Fibroblast of peridontal ligament (primary cell): ENCODE data around the gene EID3.
"Not testable (repeated sequence)": the region's sequence is repeated elsewhere in the genome, so short reads cannot be mapped to it uniquely, and the experiment has no call there.

ENCODE experiments used
- DNase-seq: peaks from one replicate; pipeline ENCODE4 v3.0.0-alpha.2; 2010; ENCODE audit errors: extremely low read depth

Gene EID3

DNA sequence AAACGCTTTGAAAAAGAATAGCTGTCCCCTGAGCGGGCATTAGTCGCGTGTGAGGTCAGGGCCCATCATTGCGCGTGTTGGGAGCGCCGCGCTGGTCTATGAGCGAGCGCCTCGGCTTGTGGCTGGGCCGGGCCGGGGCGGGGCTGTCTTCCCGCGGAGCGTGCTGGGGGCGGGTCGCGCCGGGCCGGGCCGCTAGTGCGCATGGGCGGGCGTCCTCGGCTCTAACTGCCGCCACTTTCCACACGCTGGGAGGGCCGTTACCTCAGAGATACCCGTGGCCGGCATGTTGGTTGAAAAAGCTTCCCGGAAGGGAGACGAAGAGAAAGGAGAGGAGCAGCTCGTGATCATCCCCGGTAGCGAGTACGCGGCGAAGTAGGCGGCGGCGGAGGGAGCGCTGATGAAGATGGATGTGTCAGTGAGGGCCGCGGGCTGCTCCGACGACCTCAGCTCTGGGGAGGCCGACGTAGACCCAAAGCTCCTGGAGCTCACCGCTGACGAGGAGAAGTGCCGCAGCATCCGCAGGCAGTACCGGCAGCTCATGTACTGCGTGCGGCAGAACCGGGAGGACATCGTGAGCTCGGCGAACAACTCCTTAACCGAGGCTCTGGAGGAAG, at the start of gene EID3:
Gene EID3, plus strand, starts transcription at position 202 of the 614 bp plus-strand sequence. Its CDS starts 196 bp downstream, at position 398.
- peak; percentile 67 for DNase-seq

DNA sequence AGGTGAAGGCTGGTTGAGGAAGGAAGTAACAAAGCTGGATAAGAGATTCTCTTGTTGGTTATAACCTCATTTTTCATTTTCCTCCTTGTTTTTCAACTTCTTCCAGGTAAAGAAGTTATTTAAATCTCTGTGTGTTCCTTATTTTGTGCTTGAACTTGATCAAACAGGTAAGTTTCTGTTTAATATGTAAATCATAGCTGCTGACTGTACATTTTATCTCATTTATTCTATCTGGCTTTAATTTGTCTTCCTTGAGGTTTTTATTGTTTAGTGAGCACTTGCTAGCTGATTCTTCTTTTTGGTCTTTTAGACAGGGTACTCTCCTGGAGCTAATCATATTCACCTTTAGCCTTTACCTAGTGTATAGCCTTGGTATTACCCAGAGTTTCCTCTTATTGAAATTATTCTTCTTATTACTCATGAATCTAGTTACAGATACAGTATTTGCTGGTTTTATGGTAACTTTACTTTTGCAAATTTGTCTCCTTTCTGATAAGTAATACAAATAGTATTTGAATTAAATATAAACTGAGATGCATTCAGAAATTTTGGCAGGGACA, 45.5 kb upstream of the EID3 start:
- DNase-seq = no peak

GRCh38 chr12:104258476-104259067, 45.0 kb upstream of the EID3 start:
- DNase-seq = no peak

- no peak for DNase-seq
These were observed 40.5 kb upstream of the EID3 start for GRCh38 chr12:104263026-104263425.

DNA sequence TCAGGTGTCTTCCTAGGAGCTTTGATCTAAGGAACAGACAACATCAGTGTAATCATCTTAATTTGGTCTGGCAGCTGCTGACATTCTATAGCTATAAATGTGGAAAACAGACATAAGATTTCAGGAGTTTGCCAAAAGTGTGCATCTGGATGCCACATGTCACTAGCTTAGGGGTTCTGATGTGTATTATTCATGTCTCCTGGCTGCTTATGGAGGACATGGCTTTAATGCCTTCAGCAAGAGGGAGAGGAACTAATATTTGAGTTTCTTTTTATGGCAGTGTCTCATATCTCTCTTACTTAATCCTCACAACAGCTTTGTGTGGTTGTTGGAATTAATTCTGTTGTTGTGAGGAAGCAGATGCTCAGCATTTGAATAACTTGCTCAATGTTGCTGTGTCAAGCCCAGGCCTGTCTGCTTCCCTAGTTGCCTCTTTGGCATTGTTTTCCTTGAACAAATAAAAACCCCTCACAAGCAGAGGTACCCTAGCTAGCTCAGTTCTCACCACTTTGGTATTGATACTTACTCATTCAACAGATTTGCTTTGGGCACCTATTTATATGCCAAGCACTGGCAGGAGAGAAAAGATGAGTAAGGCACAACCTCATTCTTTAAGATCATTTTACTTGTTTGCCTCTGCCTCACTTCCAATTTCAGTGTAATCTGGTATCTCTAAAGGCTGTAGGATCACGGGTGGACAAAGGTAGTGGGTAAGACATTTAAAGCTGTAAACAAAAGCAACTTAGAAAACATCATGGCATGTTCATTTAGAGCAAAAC, 39.8 kb upstream of the EID3 start:
- peak; percentile 64 for DNase-seq

- not testable (repeated sequence) for DNase-seq
These were observed 38.1 kb upstream of the EID3 start for GRCh38 chr12:104265436-104265835.

- DNase-seq = no peak
These were observed 30.6 kb upstream of the EID3 start for GRCh38 chr12:104272938-104273337.

DNA sequence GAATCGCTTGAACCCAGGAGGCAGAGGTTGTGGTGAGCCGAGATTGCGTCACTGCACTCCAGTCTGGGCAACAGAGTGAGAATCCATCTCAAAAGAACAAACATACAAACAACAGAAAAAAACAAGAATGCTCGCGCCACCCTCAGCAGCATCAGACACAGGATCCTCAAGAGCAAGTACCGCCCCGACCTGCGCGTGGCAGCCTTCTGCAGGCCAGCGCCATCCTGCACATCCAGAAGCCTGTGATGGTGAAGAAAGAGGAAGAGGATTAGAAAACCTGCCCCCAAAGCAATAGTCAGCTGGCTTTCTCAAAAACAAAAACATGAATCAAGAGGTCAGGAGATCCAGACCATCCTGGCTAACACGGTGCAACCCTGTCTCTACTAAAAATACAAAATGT, 30.0 kb upstream of the EID3 start:
- DNase-seq = no peak

DNA sequence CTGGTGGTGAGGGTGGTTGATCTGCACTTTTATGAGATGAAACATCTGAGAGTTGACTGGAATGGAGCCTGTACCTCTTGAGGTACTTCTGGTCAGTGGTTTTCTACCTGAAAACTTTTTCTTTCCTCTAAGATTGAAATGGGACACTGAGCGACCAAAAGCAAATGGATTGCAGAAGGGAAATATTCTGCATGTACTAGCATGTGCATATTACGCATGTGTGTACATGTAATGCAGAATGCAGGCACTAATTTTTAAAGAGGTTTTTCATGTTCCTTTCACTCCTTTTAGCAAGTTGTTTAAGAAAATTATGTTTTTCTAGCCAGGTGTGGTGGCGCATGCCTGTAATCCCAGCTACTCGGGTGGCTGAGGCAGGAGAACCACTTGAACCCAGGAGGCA, 28.7 kb upstream of the EID3 start:
- no peak for DNase-seq

DNA sequence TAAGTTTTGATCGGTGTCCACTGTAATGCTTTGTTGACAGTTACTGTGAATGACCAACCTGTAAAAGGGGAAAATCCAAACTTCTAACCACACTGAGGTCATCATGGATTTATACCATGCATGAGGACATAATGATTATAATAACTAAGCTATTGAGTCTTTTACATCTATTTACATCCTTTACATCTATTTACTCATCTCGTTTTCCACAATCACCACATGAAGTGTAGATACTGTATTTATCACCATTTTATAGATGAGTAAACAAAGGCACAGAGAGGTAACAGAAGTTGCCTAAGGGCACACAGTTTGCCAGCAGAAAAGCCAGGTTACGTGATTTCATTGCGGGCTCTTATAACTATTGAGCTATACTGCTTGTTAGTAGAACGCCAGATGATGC, 27.9 kb upstream of the EID3 start:
- no peak for DNase-seq

DNA sequence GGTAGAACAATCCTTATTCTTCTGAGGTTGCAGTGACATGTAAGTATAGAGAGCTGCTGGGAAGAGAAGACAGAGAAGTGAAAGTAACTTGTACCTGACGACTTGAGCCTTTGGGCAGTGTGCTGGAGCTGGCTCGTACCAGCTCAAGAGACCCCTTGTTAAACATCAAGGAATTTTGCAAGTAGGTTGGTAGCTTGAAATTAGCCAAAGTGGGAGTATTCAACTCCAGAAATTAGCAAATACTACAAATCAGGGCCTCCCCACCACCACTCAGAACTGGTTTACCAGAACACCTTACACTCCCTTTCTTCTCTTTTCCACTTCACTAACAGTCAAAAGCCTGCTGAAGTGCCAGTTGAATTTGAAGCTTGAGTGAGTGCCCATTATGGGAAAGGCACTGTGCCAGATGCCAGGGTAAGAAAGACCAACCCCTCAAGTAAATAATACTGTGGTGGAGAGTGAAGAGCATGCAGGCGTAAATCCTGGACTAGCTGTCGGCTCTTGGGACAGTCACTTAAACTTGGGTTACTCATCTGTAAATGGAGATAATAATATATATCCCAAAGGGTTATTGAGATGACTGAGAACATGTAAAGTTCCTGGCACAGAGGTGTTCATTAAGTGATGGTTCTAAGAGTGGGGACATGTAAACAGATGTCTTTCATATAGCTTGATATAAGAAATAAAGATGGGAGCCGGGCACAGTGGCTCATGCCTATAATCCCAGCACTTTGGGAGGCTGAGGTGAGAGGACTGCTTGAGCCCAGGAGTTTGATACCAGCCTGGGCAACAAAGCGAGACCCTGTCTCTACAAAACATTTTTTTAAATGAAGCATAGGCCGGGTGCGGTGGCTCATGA, 27.0 kb upstream of the EID3 start:
- no peak for DNase-seq

GRCh38 chr12:104279164-104279563, 24.4 kb upstream of the EID3 start:
- peak; percentile 52 for DNase-seq

GRCh38 chr12:104280111-104280510, 23.4 kb upstream of the EID3 start:
- DNase-seq = no peak

DNA sequence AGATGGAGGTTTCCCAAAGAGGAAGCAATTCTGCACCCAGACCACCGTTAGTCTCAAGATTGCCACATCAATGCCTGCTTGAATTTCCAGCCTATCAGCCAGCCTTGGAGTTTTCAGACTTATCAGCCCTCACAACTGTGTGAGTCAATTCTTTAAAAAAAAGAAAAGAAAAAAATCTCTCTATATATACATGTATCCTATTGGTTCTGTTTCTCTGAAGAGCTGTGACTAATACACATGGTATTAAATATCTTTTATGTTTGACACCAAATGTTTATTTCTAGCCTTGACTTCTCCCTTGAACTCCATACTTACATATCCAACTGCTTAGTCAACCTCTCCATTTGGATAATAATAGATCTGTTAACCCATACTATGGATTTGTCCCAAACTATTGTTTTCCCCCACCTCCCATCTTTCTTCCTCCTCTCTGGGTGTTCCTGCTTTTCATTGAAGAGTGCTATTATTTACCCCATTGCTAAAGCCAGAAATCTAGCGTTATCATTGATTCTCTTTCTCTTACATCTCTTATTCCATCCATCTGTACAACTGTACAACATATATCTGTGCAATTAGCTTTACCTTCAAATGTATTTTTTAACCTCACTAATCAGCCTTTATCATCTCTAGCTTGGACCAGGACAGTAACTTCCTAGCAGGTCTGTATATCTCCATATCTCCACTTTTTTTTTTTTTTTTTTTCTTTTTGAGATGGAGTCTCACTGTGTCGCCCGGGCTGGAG, 22.7 kb upstream of the EID3 start:
- peak; percentile 96 for DNase-seq

GRCh38 chr12:104281636-104282035, 21.9 kb upstream of the EID3 start:
- DNase-seq = no peak

DNA sequence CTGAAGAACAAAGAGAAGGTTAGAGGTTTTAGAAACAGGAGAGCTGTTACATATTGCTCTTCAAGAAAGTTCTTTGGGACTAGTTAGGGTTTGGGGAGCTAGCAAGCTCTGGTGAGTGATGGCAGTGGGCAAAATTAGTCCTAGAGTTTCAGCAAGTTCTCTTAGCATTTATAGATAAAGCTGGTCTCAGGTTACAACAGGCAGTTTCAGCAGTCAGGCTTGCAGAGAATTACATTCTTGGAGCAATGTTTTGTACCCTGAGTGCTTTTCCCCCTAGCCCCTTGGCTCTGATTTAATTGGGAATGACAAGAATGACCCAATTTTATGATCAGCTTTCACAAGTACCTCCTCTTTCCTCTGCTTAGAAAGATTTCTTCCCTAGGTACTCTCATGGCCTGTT, 21.4 kb upstream of the EID3 start:
- DNase-seq = peak; percentile 65

DNA sequence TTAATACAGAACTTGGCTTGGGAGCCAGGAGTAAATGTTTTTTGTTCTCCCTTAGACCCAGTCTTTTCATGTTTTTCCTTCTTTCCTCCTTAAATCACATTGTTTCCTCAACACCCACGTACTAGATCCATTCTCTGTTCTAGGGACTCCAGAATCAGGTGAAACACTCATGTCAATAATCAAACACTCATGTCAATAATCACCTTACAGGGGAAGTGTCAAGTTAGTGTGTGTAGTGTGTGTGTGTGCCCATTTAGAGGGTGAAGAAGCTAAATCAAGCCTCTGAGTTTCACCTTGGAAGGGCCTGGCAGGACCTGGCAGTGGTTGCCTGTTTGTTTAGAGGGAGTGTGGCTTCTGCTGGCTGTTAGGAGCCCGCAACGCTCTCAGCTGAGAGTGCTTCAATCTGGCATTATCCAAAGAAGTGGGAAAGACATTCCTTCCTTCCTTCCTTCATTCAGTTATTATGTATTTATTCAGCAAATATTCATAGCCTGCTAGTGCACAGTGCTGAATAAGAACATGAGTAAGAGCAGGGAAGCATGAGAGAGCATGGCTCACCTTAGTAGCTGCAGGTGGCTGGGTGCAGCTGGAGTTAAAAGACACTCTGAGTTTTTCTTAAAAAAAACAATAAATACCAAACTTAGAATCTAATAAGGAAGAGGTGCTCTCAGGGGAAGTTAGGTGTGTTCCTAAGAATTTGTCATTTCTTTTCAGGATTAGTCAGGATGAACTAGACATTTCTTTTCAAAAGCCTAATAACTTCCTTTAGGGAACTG, 17.6 kb upstream of the EID3 start:
- peak; percentile 31 for DNase-seq

GRCh38 chr12:104286516-104287482, 16.7 kb upstream of the EID3 start:
- peak; percentile 98 for DNase-seq

DNA sequence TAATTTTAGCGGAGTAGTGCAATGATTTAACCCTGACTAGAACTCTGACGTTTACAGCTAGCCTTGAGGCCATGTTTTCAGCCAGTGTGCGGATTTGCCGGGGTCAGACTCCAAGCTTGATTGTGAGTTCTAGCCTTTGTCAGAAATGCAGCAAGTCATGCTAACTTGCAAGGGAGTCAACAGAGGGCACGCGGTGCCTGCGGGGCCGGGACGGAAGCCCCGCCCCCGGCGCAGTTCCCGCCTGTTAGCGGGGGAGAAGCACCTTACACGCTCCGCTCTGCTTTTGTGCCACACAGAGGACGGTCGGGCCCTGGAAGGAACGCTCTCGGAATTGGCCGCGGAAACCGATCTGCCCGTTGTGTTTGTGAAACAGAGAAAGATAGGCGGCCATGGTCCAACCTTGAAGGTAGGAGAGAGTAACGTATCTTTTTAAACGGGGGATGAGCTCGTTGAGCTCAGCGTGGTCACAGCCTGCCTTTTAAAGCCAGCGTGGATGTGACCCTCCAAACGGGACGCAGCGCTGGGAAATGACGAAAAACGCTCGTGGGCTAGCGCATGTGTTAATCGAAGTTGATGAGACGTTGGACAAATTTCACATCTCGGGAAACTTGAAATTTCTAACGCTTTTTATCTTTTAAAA, 14.8 kb upstream of the EID3 start:
- peak; percentile 72 for DNase-seq
